ENCODE results near the gene LRP5.

DNA sequence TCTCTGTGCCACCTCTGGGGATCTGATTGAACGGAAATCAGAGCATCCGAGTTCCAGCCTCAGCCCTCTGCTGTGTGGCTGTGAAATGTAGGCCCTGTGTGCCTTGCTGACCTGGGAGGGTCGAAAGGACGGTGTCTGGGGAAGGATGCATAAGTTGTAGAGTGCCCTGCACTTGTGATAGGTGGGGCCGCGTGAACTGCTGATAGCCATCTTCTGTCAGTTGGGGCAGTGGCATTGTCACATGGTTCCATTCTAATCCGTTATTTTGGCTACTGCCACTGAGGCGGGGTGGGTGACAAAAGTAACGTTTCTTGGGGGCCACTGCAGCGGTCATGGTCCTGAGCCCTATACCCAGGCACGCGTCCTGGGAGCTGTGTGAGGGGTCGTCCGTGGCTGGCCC, 63.4 kb downstream of the LRP5 start:
- no peak for TF ChIP-seq POLR2A (IDR thresholded peaks at IDR 0.05)
- TF ChIP-seq, protein P1, sequence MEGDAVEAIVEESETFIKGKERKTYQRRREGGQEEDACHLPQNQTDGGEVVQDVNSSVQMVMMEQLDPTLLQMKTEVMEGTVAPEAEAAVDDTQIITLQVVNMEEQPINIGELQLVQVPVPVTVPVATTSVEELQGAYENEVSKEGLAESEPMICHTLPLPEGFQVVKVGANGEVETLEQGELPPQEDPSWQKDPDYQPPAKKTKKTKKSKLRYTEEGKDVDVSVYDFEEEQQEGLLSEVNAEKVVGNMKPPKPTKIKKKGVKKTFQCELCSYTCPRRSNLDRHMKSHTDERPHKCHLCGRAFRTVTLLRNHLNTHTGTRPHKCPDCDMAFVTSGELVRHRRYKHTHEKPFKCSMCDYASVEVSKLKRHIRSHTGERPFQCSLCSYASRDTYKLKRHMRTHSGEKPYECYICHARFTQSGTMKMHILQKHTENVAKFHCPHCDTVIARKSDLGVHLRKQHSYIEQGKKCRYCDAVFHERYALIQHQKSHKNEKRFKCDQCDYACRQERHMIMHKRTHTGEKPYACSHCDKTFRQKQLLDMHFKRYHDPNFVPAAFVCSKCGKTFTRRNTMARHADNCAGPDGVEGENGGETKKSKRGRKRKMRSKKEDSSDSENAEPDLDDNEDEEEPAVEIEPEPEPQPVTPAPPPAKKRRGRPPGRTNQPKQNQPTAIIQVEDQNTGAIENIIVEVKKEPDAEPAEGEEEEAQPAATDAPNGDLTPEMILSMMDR (IDR thresholded peaks at IDR 0.05), result no peak

Data from gastroesophageal sphincter (tissue), 3 donors.